ENCODE measurements around the gene PTGES.

GRCh38 chr9:129745200-129745599, 7.6 kb downstream of the PTGES start:
- TF ChIP-seq CTCF (IDR thresholded peaks at IDR 0.05) = no peak
- TF ChIP-seq POLR2A (IDR thresholded peaks at IDR 0.05) = no peak
- TF ChIP-seq EP300 (IDR thresholded peaks at IDR 0.05) = no peak

Measured in tibial nerve (tissue), 4 donors.